Transverse colon (tissue), 4 donors: ENCODE results near the gene NEURL1. TPM values are rescaled to one million over a fixed set of nuclear protein-coding genes. Genes with fewer than 3 reads are reported as not detected.
A peak's percentile ranks its signal among the peaks of the same experiment; 100 is the strongest.
"Not testable (repeated sequence)": the region's sequence is repeated elsewhere in the genome, so short reads cannot be mapped to it uniquely, and the experiment has no call there.

Source experiments
- DNase-seq: peaks from one replicate; pipeline ENCODE4 v3.0.0-alpha.2; 2019
- H3K27ac ChIP-seq, 4 donors: fragments of 200-600 bp; sonication (generic); 2 replicates each; pipeline ENCODE4 v1.5.1; 2016 to 2018; ENCODE audit warnings: inconsistent platforms in 4 of 4
- H3K27me3 ChIP-seq: fragments of 200-600 bp; sonication (generic); 2 replicates; pipeline ENCODE4 v1.5.1; 2017; ENCODE audit warnings: inconsistent platforms
- H3K36me3 ChIP-seq, 4 donors: fragments of 200-600 bp; sonication (generic); 2 replicates each; pipeline ENCODE4 v1.5.1; 2017 to 2019; ENCODE audit warnings: inconsistent platforms in 4 of 4
- H3K4me1 ChIP-seq, 4 donors: fragments of 200-600 bp; sonication (generic); 2 replicates each; pipeline ENCODE4 v1.5.1; 2017 to 2020; ENCODE audit warnings: inconsistent platforms in 4 of 4
- H3K4me3 ChIP-seq, 4 donors: fragments of 200-600 bp; sonication (generic); 1 replicate in 1 of 4; 2 replicates in 3 of 4; pipeline versions ENCODE4 v1.5.1 to v1.6.1; 2017 to 2019; ENCODE audit warnings: inconsistent platforms in 4 of 4
- H3K9me3 ChIP-seq, 2 donors: fragments of 200-600 bp; sonication (generic); 2 replicates each; pipeline ENCODE4 v1.5.1; 2017 to 2019; ENCODE audit warnings: inconsistent platforms in 2 of 2
- CTCF ChIP-seq, 5 experiments: fragments of 200-600 bp in 3 of 5; fragments of 450-650 bp in 2 of 5; sonication (generic) in 3 of 5; IDR thresholded peaks; 1 replicate in 2 of 5; 2 replicates in 3 of 5; pipeline ENCODE4 v1.5.1; 2016 to 2017; ENCODE audit warnings: antibody characterized with exemption in 5 of 5, inconsistent platforms in 3 of 5, mild to moderate bottlenecking in 2 of 5, moderate library complexity in 1 of 5
- EP300 ChIP-seq: sonication (generic); formaldehyde crosslinking; IDR thresholded peaks from one replicate; pipeline ENCODE4 v1.6.1; 2017; ENCODE audit warnings: antibody characterized with exemption, low read depth
- POLR2A ChIP-seq: fragments of 450-650 bp; IDR thresholded peaks from one replicate; pipeline ENCODE4 v1.6.1; 2016; ENCODE audit warnings: antibody characterized with exemption, mild to moderate bottlenecking, moderate library complexity
- POLR2AphosphoS5 ChIP-seq, 3 donors: sonication (generic); formaldehyde crosslinking; IDR thresholded peaks; one replicate each; pipeline ENCODE4 v1.6.1; 2016; ENCODE audit warnings: antibody characterized with exemption in 3 of 3
- WGBS, 2 donors: methylation state at CpG; one replicate each; pipeline ENCODE4 v1.1.5; 2018; ENCODE audit warnings: low coverage in 1 of 2; 5-methylcytosine and 5-hydroxymethylcytosine counted together
- in situ Hi-C, 4 donors: fragments of 200-750 bp; cut with MboI; loops; one replicate each; pipeline versions ENCODE4 v1.15.0 to v1.15.1; 2017; ENCODE audit warnings: low sequenced_read_pairs in 3 of 4, low pct_ligation_motif_present in 1 of 4, low pct_unique_long_range_greater_than_20kb in 1 of 4
- intact Hi-C: fragments of 100-400 bp; cut with DNase I; formaldehyde crosslinking; loops from one replicate; pipeline ENCODE4 v1.15.1; 2023; ENCODE audit warnings: low total_unique reads
- total RNA-seq, 4 donors: library from RNA; depleted of rRNA; stranded (reverse); fragments of >200 nt; gene quantifications; one replicate each; pipeline ENCODE4 v1.1.0, GENCODE V29; 2016

Gene NEURL1
- total RNA-seq, 4 donors from 2014 or later = 36.7 to 177 (median 55.8) TPM

GRCh38 chr10:103502849-103503660 is 9.6 kb downstream of the NEURL1 start:
- Histone ChIP-seq H3K27me3 (peaks cover 9% of the 10 kb centered on the region), H3K4me3 (no peak overlapping the region), H3K36me3 (no peaks in the 10 kb centered on the region), H3K27ac (no peak overlapping the region), H3K4me1 (peaks cover 0 to 7% (median 0%) of the 10 kb centered on the region in 4 donors), H3K9me3 (no peaks in the 10 kb centered on the region)
- 67 to 85% methylated on average over 1 to 12 of the region's 13 CpGs for WGBS, 2 donors
- no peak for DNase-seq
- in situ Hi-C loops (no loop called here), intact Hi-C loops (no loop called here)
- TF ChIP-seq POLR2A (no peak), EP300 (no peak), CTCF (IDR thresholded peaks at IDR 0.05) (no peak), POLR2AphosphoS5 (IDR thresholded peaks at IDR 0.05) (no peak)

- H3K36me3 ChIP-seq, H3K27me3 ChIP-seq, DNase-seq, H3K4me1 ChIP-seq, H3K9me3 ChIP-seq, in situ Hi-C loops, intact Hi-C loops, H3K27ac ChIP-seq, H3K4me3 ChIP-seq: not testable (repeated sequence)
- WGBS, 2 donors = 90% methylated on average over 6 of the region's 6 CpGs
Measured at GRCh38 chr10:103503777-103504176, 10.3 kb downstream of the NEURL1 start.

GRCh38 chr10:103504181-103504783 is 10.8 kb downstream of the NEURL1 start:
- H3K4me3 ChIP-seq = no peak overlapping the region
- H3K9me3 ChIP-seq = no peaks in the 10 kb centered on the region
- 64 to 72% methylated on average over 8 to 10 of the region's 10 CpGs for WGBS, 2 donors
- intact Hi-C loops (no loop called here), in situ Hi-C loops (no loop called here)
- no peak for DNase-seq
- peak in 1 of 3 donors; percentile 11 for TF ChIP-seq POLR2AphosphoS5 (IDR thresholded peaks at IDR 0.05)
- no peak for TF ChIP-seq CTCF (IDR thresholded peaks at IDR 0.05)
- TF ChIP-seq EP300 = no peak
- H3K4me1 ChIP-seq = peaks cover 0 to 8% (median 0%) of the 10 kb centered on the region in 4 donors
- H3K27me3 ChIP-seq = peaks cover 9% of the 10 kb centered on the region
- no peaks in the 10 kb centered on the region for H3K36me3 ChIP-seq
- no peak overlapping the region for H3K27ac ChIP-seq

- no peak overlapping the region for H3K4me3 ChIP-seq
- intact Hi-C loops (no loop called here), in situ Hi-C loops (no loop called here)
- peaks cover 0 to 8% (median 0%) of the 10 kb centered on the region in 4 donors for H3K4me1 ChIP-seq
- no peak overlapping the region for H3K27ac ChIP-seq
- H3K36me3 ChIP-seq = no peaks in the 10 kb centered on the region
- no peaks in the 10 kb centered on the region for H3K27me3 ChIP-seq
- no peak for TF ChIP-seq POLR2AphosphoS5 (IDR thresholded peaks at IDR 0.05)
- no peak for TF ChIP-seq CTCF (IDR thresholded peaks at IDR 0.05)
- no peak for TF ChIP-seq EP300
- no peak for TF ChIP-seq POLR2A
- WGBS, 2 donors = 98% methylated on average over 4 of the region's 4 CpGs; no CpG with 5 or more reads in 1 of the 2 donors
- DNase-seq = no peak
- H3K9me3 ChIP-seq = no peaks in the 10 kb centered on the region
Measured at GRCh38 chr10:103506061-103506460, 12.6 kb downstream of the NEURL1 start.
